HCT116 (cell line): ENCODE results near the gene ZSCAN25. TPM values are rescaled to one million over a fixed set of nuclear protein-coding genes. Genes with fewer than 3 reads are reported as not detected.
"Not testable (repeated sequence)": the region's sequence is repeated elsewhere in the genome, so short reads cannot be mapped to it uniquely, and the experiment has no call there.

ENCODE experiments used
- ATAC-seq: fragments of 200-7000 bp; cut with Tn5 transposase; 2 replicates; pipeline ENCODE4 v1.9.1; 2020; ENCODE audit warnings: mild to moderate bottlenecking, moderate library complexity
- BruUV-seq: library from RNA; stranded (reverse); fragments of 400-500 nt; replicated peaks from 2 replicates; lab custom pipeline; 2021; lab: Mats Ljungman, UMichigan
- CTCF ChIA-PET: fragments of 300-600 bp; sonication (Branson Sonifier 250); formaldehyde crosslinking; loops from one replicate; lab custom pipeline; 2021; ENCODE audit warnings: antibody characterized with exemption; lab: Charles Lee
- POLR2A ChIA-PET: fragments of 300-600, 350-600 bp; sonication (Branson Sonifier 250); formaldehyde crosslinking; loops from one replicate; lab custom pipeline; 2021; ENCODE audit warnings: antibody characterized with exemption; lab: Charles Lee
- RAD21 ChIA-PET, 2 experiments: fragments of 300-600 bp; sonication (Branson Sonifier 250); formaldehyde crosslinking; loops; one replicate each; lab custom pipeline; 2023; ENCODE audit warnings: low total read pairs in 2 of 2; ENCODE audit not compliant: uncharacterized antibody in 2 of 2, unreplicated experiment in 2 of 2, low non-redundant PET in 1 of 2; lab: Charles Lee
- DNase-seq: peaks from one replicate; pipeline ENCODE4 v3.0.0-alpha.2; 2010; ENCODE audit warnings: low read depth, low spot score
- H2AFZ ChIP-seq: fragments of 200-600 bp; shearing (Covaris generic), sonication (generic); 2 replicates; pipeline ENCODE4 v1.6.1; 2017; ENCODE audit warnings: low read depth, mixed run types, mixed read lengths, antibody characterized with exemption, low read length; ENCODE audit not compliant: poor library complexity, severe bottlenecking
- H3K27ac ChIP-seq: 2 replicates; pipeline ENCODE4 v1.5.1; 2012; ENCODE audit warnings: low read depth, low read length
- H3K27me3 ChIP-seq: fragments of 200-600 bp; sonication (generic); 2 replicates; pipeline ENCODE4 v1.6.1; 2016; ENCODE audit warnings: mixed run types, low read length, mixed read lengths; ENCODE audit not compliant: insufficient read depth
- H3K36me3 ChIP-seq, 2 experiments: fragments of 200-500 bp in 1 of 2; fragments of 200-600 bp in 1 of 2; sonication (Bioruptor generic) in 1 of 2; sonication (generic) in 1 of 2; 2 replicates each; pipeline versions ENCODE4 v1.5.1 to v1.6.1; 2014 to 2016; ENCODE audit warnings: low read length in 2 of 2, inconsistent platforms in 1 of 2, mixed read lengths in 1 of 2, mixed run types in 1 of 2; ENCODE audit not compliant: insufficient read depth in 2 of 2, control insufficient read depth in 1 of 2
- H3K4me1 ChIP-seq, 2 experiments: fragments of 200-600 bp in 1 of 2; sonication (generic) in 1 of 2; 2 replicates each; pipeline versions ENCODE4 v1.5.1 to v1.6.1; 2012 to 2017; ENCODE audit warnings: low read length in 2 of 2, inconsistent platforms in 1 of 2, mild to moderate bottlenecking in 1 of 2, mixed read lengths in 1 of 2, mixed run types in 1 of 2, moderate library complexity in 1 of 2; ENCODE audit not compliant: insufficient read depth in 2 of 2, control insufficient read depth in 1 of 2
- H3K4me2 ChIP-seq: fragments of 200-600 bp; sonication (generic); 2 replicates; pipeline ENCODE4 v1.6.1; 2017; ENCODE audit warnings: mixed run types, low read length, mixed read lengths
- H3K4me3 ChIP-seq, 2 experiments: fragments of 200-600 bp in 1 of 2; sonication (generic) in 1 of 2; replicated peaks in 1 of 2; 2 replicates each; pipeline ENCODE4 v1.5.1; 2011 to 2016; ENCODE audit warnings: low read length in 2 of 2, control low read depth in 1 of 2, low read depth in 1 of 2, mild to moderate bottlenecking in 1 of 2, mixed read lengths in 1 of 2, mixed run types in 1 of 2
- H3K79me2 ChIP-seq: fragments of 200-600 bp; sonication (generic); 2 replicates; pipeline ENCODE4 v1.6.1; 2017; ENCODE audit warnings: mild to moderate bottlenecking, mixed run types, low read length, moderate library complexity, mixed read lengths; ENCODE audit not compliant: insufficient read depth
- H3K9ac ChIP-seq: fragments of 200-600 bp; sonication (generic); 2 replicates; pipeline ENCODE4 v1.6.1; 2016; ENCODE audit warnings: low read length, mixed read lengths
- H3K9me2 ChIP-seq: fragments of 200-600 bp; sonication (generic), shearing (Covaris generic); 2 replicates; pipeline ENCODE4 v1.6.1; 2017; ENCODE audit warnings: mixed run types, mild to moderate bottlenecking, moderate library complexity; ENCODE audit not compliant: insufficient read depth
- H3K9me3 ChIP-seq, 2 experiments: fragments of 200-500 bp in 1 of 2; fragments of 200-600 bp in 1 of 2; sonication (Bioruptor generic) in 1 of 2; sonication (generic) in 1 of 2; 2 replicates each; pipeline ENCODE4 v1.6.1; 2014 to 2017; ENCODE audit warnings: low read length in 2 of 2, mixed read lengths in 2 of 2, inconsistent platforms in 1 of 2, low read depth in 1 of 2, mild to moderate bottlenecking in 1 of 2, mixed run types in 1 of 2, moderate library complexity in 1 of 2; ENCODE audit not compliant: control insufficient read depth in 1 of 2, insufficient read depth in 1 of 2
- H4K20me1 ChIP-seq: fragments of 200-600 bp; sonication (generic), shearing (Covaris generic); 2 replicates; pipeline ENCODE4 v1.6.1; 2017; ENCODE audit warnings: mixed run types, mild to moderate bottlenecking, moderate library complexity; ENCODE audit not compliant: insufficient read depth
- EZH2 ChIP-seq: fragments of 200-600 bp; sonication (generic); IDR thresholded peaks from 2 replicates; pipeline ENCODE4 v1.6.1; 2017; ENCODE audit warnings: antibody characterized with exemption, mixed run types
- JUND ChIP-seq: IDR thresholded peaks from 2 replicates; pipeline ENCODE4 v1.6.1; 2012
- SP1 ChIP-seq: IDR thresholded peaks from 2 replicates; pipeline ENCODE4 v1.6.1; 2012; ENCODE audit warnings: low read depth
- SRF ChIP-seq: IDR thresholded peaks from 2 replicates; pipeline ENCODE4 v1.6.1; 2012; ENCODE audit warnings: low read depth
- TCF7L2 ChIP-seq: IDR thresholded peaks from 2 replicates; pipeline ENCODE4 v1.7.0; 2011; ENCODE audit warnings: borderline replicate concordance, inconsistent platforms; ENCODE audit not compliant: insufficient read depth, insufficient read length; ENCODE audit errors: extremely low read depth
- YY1 ChIP-seq: IDR thresholded peaks from 2 replicates; pipeline ENCODE4 v1.6.1; 2011; ENCODE audit warnings: low read length, low read depth, moderate library complexity, mild to moderate bottlenecking; ENCODE audit not compliant: insufficient replicate concordance; ENCODE audit errors: extremely low read depth
- ZFX ChIP-seq: fragments of 450-650 bp; IDR thresholded peaks from 2 replicates; pipeline ENCODE4 v1.6.1; 2017
- intact Hi-C: fragments of 100-400 bp; cut with micrococcal nuclease; formaldehyde crosslinking; loops from 2 replicates; pipeline ENCODE4 v1.10.0; 2022
- total RNA-seq: library from RNA; stranded (reverse); gene quantifications from one replicate; pipeline ENCODE4 v1.2.1, GENCODE V29; 2021; ENCODE audit not compliant: unreplicated experiment

Gene ZSCAN25
- total RNA-seq, 1 experiment from 2014 or later, result 14.0 TPM

DNA sequence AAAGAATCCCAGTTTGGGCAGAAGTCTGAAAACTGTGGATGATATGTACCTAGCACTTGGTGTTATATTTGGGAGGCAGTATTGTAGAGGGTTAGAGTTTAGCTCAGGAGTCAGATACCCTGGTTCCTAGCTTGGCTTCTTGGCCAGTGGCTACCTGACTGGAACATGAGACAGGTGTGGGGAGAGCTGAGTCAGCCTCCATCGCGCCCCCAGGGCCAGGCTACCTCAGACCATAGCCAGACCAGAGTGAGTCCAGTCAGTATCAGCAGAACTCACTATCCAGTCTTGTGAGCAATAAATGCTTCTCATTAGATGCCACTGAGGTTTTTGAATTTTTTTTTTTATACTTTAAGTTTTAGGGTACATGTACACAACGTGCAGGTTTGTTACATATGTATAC, 37.0 kb downstream of the ZSCAN25 start:
- no peak overlapping the region for H2AFZ ChIP-seq
- no peaks in the 10 kb centered on the region for H3K79me2 ChIP-seq
- POLR2A ChIA-PET, result no interaction called here
- no peak for TF ChIP-seq TCF7L2
- no peak for TF ChIP-seq YY1
- TF ChIP-seq SP1, result no peak
- no peak for TF ChIP-seq SRF
- TF ChIP-seq EZH2, result no peak
- TF ChIP-seq JUND, result no peak
- no peak for TF ChIP-seq ZFX
- TF ChIP-seq, all 23 proteins: peak for 0
- H3K4me1 ChIP-seq, result no peaks in the 10 kb centered on the region
- H3K4me2 ChIP-seq, result no peak overlapping the region
- no peaks in the 10 kb centered on the region for H3K9me3 ChIP-seq
- no peaks in the 10 kb centered on the region for H3K27me3 ChIP-seq
- intact Hi-C loops, result no loop called here
- no peak overlapping the region for H3K4me3 ChIP-seq
- CTCF ChIA-PET, result no interaction called here
- RAD21 ChIA-PET, result no interaction called here
- no peak overlapping the region for H3K27ac ChIP-seq
- no TSS peak for BruUV-seq
- H3K9me2 ChIP-seq, result no peaks in the 10 kb centered on the region
- no peak overlapping the region for H3K9ac ChIP-seq
- DNase-seq (no peak), ATAC-seq (no peak)
- H4K20me1 ChIP-seq, result no peaks in the 10 kb centered on the region
- no peaks in the 10 kb centered on the region; a peak in 1 of 4 replicates for H3K36me3 ChIP-seq

GRCh38 chr7:99654626-99655025, 37.9 kb downstream of the ZSCAN25 start:
- RAD21 ChIA-PET, CTCF ChIA-PET, H3K27me3 ChIP-seq, H2AFZ ChIP-seq, H3K36me3 ChIP-seq, DNase-seq, H3K9me3 ChIP-seq, H3K27ac ChIP-seq, BruUV-seq, H3K4me3 ChIP-seq, H3K4me2 ChIP-seq, intact Hi-C loops, H3K79me2 ChIP-seq, H4K20me1 ChIP-seq, H3K9me2 ChIP-seq, H3K9ac ChIP-seq, POLR2A ChIA-PET, ATAC-seq, H3K4me1 ChIP-seq: not testable (repeated sequence)

- H3K4me3 ChIP-seq, H3K9me2 ChIP-seq, ATAC-seq, RAD21 ChIA-PET, H3K4me2 ChIP-seq, H3K27ac ChIP-seq, H3K9ac ChIP-seq, H3K4me1 ChIP-seq, H4K20me1 ChIP-seq, POLR2A ChIA-PET, H3K36me3 ChIP-seq, H3K27me3 ChIP-seq, CTCF ChIA-PET, H2AFZ ChIP-seq, intact Hi-C loops, BruUV-seq, H3K79me2 ChIP-seq, DNase-seq, H3K9me3 ChIP-seq: not testable (repeated sequence)
Measured at GRCh38 chr7:99657879-99658278, 41.1 kb downstream of the ZSCAN25 start.
